EL (cell line): ENCODE measurements around the gene CEP55.

Experiments used
- DNase-seq: peaks from one replicate; pipeline ENCODE4 v3.0.0-alpha.2; 2016

The CEP55 gene

DNA sequence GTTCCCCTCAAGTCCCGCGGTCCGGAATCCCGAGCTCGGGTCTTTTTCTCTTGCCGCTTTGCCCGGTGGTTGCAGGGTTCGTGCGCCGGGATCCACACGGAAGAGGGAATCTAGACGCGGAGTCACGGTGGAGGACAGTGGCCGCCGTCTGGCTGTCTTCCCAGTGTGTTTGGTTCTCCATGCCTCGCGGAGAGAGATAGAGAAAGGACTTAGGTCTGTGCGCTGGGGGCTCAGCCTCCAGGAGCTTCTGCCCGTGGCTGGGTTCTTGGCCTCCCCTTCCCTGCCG is 71.6 kb downstream of the CEP55 start:
- DNase-seq = no peak

DNA sequence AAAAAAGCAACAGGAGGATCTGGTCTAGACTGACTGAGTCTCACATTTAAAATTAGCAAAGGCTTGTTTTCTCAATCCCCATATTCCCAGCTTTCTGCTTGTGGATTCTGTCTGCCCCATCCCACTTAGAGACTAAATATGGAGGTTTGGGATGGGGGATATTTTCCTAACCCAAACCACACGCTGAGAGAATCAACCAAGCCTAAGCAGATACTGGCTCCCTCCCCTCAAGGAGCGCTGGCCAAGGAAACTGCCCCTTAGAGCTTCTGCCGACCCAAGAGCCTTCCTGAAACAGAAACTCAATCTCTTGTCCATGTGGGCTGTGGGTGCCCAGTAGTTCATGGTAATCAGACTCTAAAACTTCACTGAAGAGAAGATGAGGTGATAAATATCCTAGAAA is 74.0 kb downstream of the CEP55 start:
- no peak for DNase-seq

DNA sequence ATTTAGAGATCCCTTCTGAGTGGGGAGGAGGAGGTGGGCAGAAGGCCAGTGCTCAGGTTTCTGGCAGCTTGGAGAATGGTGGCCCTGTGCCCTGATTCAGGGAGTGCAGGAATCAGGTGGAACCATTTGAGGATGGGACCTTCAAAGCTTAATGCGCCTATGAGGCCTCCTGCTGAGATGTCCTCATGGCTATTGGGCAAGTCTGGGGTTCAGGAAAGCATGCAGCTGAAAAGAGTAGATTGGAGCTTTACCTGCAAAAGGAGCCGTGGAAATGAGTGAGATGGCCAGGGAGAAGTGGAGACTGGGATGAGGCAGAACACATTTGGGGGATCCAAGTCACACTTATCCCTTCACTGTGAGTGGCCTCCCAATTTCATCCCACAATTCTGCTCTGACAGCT is 76.2 kb downstream of the CEP55 start:
- no peak for DNase-seq

DNA sequence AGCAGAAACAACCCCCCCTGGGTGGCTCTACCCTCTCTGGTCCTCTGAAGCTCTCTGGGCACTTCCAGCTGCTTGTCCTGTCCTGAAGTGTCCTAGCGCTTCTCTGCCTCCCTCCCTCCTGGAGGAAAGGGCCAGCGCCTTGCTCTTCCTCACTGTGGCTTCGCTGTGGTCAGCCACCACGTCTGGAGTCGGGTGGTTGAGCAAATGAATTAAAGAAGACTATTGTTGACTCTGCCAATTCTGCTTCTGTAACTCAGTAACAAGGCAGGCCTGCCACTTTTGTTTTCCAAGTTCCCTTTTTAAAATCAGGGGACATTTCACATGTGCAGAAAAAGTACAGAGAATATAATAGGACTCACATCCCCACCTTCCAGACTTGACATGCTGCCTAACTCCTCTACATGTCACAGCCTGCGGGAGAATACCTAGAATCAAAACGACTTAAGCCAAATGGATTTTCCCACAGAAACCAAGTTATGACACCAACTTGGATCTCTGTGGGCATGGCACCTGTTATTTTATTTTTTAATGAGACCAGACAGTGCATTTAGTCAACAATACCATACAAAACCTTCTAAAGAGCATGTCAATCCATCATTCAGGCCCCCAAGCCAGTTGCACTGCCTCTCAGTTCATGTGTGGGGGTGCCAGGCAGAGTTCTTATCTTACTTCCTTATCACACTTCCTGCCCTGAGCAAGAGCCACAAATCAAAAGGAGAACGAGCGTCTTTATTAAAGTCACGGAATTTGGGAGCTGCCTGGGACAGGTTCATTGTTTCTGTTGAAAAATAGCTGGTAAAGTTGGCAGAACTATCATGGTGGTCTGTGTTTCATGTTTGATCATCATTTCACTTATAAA is 76.9 kb downstream of the CEP55 start:
- no peak for DNase-seq

DNA sequence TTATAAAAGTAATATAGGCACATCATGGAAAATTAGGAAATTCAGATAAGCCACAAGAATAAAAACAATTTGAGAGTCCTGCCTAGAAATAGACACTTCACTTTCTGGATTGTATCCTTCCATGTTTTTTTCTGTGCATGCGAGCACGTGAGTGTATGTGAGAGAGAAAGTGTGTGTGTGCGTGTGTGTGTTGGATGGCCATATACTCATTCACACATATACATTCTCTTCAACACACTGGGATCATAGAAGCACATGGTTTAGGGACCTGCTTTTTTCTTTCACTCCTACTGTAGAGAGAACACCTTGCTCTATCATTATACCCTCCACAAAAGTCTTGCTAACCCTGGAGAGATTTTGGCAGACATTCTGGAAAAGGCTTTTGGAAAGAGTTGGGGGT is 77.5 kb downstream of the CEP55 start:
- DNase-seq = no peak

DNA sequence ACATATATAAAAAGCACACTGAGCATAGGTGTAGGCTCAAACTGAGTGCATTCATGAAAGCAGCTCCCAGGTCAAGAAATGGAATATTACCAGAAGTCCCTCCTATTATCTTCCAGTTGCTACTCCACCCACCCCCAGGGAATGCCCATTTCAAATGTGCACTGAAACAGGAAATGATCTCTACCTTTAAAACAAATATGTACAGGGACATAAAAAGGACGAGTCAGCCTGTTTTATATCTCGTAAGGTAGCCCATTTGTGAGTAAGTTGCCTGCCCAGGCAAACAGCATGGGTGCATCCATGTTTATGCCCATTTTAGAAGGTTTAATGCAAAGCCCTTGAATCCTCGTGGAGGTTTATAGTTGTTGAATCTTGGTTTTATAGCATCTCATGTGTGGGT is 80.5 kb downstream of the CEP55 start:
- DNase-seq = no peak

DNA sequence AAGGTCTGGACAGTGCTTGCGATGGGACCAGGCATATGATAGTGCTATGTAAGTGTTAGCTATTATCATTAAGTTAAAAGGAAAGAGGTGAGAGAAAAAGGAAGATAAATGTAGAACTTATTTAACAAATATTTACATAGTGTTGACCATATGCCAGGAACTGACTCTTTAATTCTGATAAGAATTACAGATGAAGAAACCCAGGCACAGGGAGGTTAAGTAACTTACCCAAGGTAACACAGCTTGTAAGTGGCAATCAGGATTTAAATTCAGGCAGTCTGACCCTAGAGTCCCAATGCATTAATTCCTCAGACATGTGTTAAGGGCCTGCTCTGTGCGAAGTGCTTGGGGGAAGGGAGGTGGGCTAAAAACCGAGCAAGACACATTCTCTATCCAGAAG is 81.2 kb downstream of the CEP55 start:
- DNase-seq = no peak
